KOPT-K1 (cell line): Measurements from ENCODE around the gene BTD.

Experiments used
- H3K27ac ChIP-seq: fragments of 200-600 bp; sonication (generic); 2 replicates; pipeline ENCODE4 v1.5.1; 2016; ENCODE audit warnings: antibody characterized with exemption, mild to moderate bottlenecking, low read depth, low read length; ENCODE audit not compliant: poor library complexity, severe bottlenecking
- H3K36me3 ChIP-seq: fragments of 200-600 bp; sonication (generic); 2 replicates; pipeline ENCODE4 v1.5.1; 2017; ENCODE audit warnings: antibody characterized with exemption, mild to moderate bottlenecking, low read length, moderate library complexity; ENCODE audit not compliant: insufficient read depth
- H3K9me3 ChIP-seq: fragments of 200-600 bp; sonication (generic); 2 replicates; pipeline ENCODE4 v1.5.1; 2017; ENCODE audit warnings: antibody characterized with exemption, low read length, mild to moderate bottlenecking; ENCODE audit not compliant: insufficient read depth, poor library complexity, severe bottlenecking

The BTD gene

GRCh38 chr3:15690748-15691147 is 89.2 kb downstream of the BTD start:
- Histone ChIP-seq H3K9me3 (no peaks in the 10 kb centered on the region), H3K36me3 (peaks cover 100% of the 10 kb centered on the region), H3K27ac (no peak overlapping the region)

- H3K36me3 ChIP-seq: peaks cover 87% of the 10 kb centered on the region
- H3K27ac ChIP-seq: no peak overlapping the region
- H3K9me3 ChIP-seq: no peaks in the 10 kb centered on the region
Measured at GRCh38 chr3:15693355-15693754, 91.8 kb downstream of the BTD start.

GRCh38 chr3:15694628-15695027 is 93.1 kb downstream of the BTD start:
- Histone ChIP-seq H3K36me3 (peaks cover 75% of the 10 kb centered on the region), H3K27ac (no peak overlapping the region)

More at GRCh38 chr3:15694628-15695027, 93.1 kb downstream of the BTD start:
- H3K9me3 ChIP-seq: no peaks in the 10 kb centered on the region
